Gastrocnemius medialis (tissue), 4 donors: ENCODE data around the gene PDLIM7.

Experiments used
- POLR2A ChIP-seq, 2 donors: fragments of 450-650 bp; IDR thresholded peaks; one replicate each; pipeline ENCODE4 v1.6.1; 2017; ENCODE audit warnings: antibody characterized with exemption in 2 of 2, mild to moderate bottlenecking in 2 of 2, moderate library complexity in 2 of 2
- TF ChIP-seq, protein P1 (sequence below), 5 experiments: fragments of 450-650 bp in 3 of 5; fragments of 200-600 bp in 2 of 5; sonication (generic) in 2 of 5; IDR thresholded peaks in 4 of 5; conservative IDR thresholded peaks in 1 of 5; 1 replicate in 4 of 5; 2 replicates in 1 of 5; pipeline ENCODE4 v1.5.1; 2016 to 2019; ENCODE audit warnings: antibody characterized with exemption in 5 of 5, mild to moderate bottlenecking in 3 of 5, moderate library complexity in 3 of 5

DNA sequence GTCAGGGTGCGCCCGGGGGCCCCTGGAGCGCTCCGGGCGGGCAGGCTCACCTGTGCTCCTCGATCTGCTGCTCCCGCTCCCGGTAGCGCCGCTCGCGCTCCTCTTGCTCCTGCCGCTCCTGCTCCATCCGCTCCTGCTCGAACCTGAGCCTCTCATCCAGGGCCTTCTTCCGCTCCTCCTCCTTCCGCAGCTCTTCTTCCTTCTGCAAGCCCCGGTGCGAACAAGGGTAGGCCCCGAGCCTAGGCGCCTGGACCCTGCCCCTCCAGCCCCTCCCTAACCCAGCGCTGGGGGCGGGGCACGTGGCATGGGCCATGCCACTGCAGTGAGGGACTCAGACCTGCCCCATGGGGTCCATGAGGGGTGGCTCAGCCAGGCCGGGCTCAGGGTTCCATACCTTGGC is 30.5 kb downstream of the PDLIM7 start:
- TF ChIP-seq, protein P1, sequence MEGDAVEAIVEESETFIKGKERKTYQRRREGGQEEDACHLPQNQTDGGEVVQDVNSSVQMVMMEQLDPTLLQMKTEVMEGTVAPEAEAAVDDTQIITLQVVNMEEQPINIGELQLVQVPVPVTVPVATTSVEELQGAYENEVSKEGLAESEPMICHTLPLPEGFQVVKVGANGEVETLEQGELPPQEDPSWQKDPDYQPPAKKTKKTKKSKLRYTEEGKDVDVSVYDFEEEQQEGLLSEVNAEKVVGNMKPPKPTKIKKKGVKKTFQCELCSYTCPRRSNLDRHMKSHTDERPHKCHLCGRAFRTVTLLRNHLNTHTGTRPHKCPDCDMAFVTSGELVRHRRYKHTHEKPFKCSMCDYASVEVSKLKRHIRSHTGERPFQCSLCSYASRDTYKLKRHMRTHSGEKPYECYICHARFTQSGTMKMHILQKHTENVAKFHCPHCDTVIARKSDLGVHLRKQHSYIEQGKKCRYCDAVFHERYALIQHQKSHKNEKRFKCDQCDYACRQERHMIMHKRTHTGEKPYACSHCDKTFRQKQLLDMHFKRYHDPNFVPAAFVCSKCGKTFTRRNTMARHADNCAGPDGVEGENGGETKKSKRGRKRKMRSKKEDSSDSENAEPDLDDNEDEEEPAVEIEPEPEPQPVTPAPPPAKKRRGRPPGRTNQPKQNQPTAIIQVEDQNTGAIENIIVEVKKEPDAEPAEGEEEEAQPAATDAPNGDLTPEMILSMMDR (IDR thresholded peaks at IDR 0.05 in 4 of 5, conservative IDR thresholded peaks at IDR 0.05 in 1 of 5) = no peak
- no peak for TF ChIP-seq POLR2A (IDR thresholded peaks at IDR 0.05)
